ENCODE results near the gene CDYL. TPM values are rescaled to one million over a fixed set of nuclear protein-coding genes. Genes with fewer than 3 reads are reported as not detected.

The CDYL gene
- total and polyA plus RNA-seq, 4 donors: 3.3 to 25.4 (median 11.0) TPM

- Histone ChIP-seq H3K9me3 (ENCODE audit: control insufficient read depth in 4 of 4, low read length in 3 of 4) (no peaks in the 10 kb centered on the region), H3K9ac (ENCODE audit: low read depth in 1 of 2, low read length in 2 of 2) (no peak overlapping the region), H3K27me3 (ENCODE audit: control insufficient read depth in 4 of 4, insufficient read depth in 4 of 4, low read length in 3 of 4) (no peaks in the 10 kb centered on the region), H3K36me3 (ENCODE audit: control insufficient read depth in 4 of 4, insufficient read depth in 3 of 4, low read depth in 1 of 4, low read length in 3 of 4) (peaks cover 11 to 21% (median 15%) of the 10 kb centered on the region in 4 donors), H3K4me3 (ENCODE audit: low read depth in 1 of 3, low read length in 3 of 3) (no peak overlapping the region), H3K27ac (ENCODE audit: low read depth in 1 of 2, low read length in 2 of 2) (no peak overlapping the region), H3K4me1 (ENCODE audit: control insufficient read depth in 4 of 4, insufficient read depth in 4 of 4, low read length in 3 of 4) (peaks cover 0 to 9% (median 2%) of the 10 kb centered on the region in 4 donors)
- WGBS: 89% methylated on average over 2 of the region's 2 CpGs
- TF ChIP-seq CTCF (IDR thresholded peaks at IDR 0.05; ENCODE audit: low read depth, low read length, missing input control) (no peak), MAX (IDR thresholded peaks at IDR 0.05) (no peak), EGR1 (IDR thresholded peaks at IDR 0.05; ENCODE audit: low read depth in 2 of 2) (no peak), SP1 (IDR thresholded peaks at IDR 0.05) (no peak), YY1 (IDR thresholded peaks at IDR 0.05) (no peak), ATF3 (IDR thresholded peaks at IDR 0.05) (no peak), TAF1 (conservative IDR thresholded peaks at IDR 0.05) (no peak), HNF4G (IDR thresholded peaks at IDR 0.05) (no peak), RXRA (IDR thresholded peaks at IDR 0.05) (no peak), FOXA1 (IDR thresholded peaks at IDR 0.05) (no peak), GABPA (IDR thresholded peaks at IDR 0.05 in 1 of 2, conservative IDR thresholded peaks at IDR 0.05 in 1 of 2) (no peak), RAD21 (IDR thresholded peaks at IDR 0.05) (no peak), NR2F2 (IDR thresholded peaks at IDR 0.05) (no peak), ZBTB33 (IDR thresholded peaks at IDR 0.05) (no peak)
- no peak for DNase-seq (ENCODE audit: low spot score)
Observed at GRCh38 chr6:4999586-4999985, 223.4 kb downstream of the CDYL start.

GRCh38 chr6:5003604-5004372 lies 227.6 kb downstream of the CDYL start, which contains the start of gene RPP40:
RPP40 (minus strand) TSS chr6:5004037; CDS start chr6:5004002, 35 bp downstream.
- Histone ChIP-seq H3K4me3 (ENCODE audit: low read depth in 1 of 3, low read length in 3 of 3) (peak within 1 kb of the TSS; percentile 76 to 98 (median 89)), H3K9me3 (ENCODE audit: control insufficient read depth in 4 of 4, low read length in 3 of 4) (no peaks in the 10 kb centered on the region), H3K27ac (ENCODE audit: low read depth in 1 of 2, low read length in 2 of 2) (peak within 1 kb of the TSS; percentile 81 to 83), H3K9ac (ENCODE audit: low read depth in 1 of 2, low read length in 2 of 2) (peak within 1 kb of the TSS; percentile 45 to 80), H3K27me3 (ENCODE audit: control insufficient read depth in 4 of 4, insufficient read depth in 4 of 4, low read length in 3 of 4) (no peaks in the 10 kb centered on the region), H3K4me1 (ENCODE audit: control insufficient read depth in 4 of 4, insufficient read depth in 4 of 4, low read length in 3 of 4) (peaks cover 0 to 9% (median 3%) of the 10 kb centered on the region in 4 donors), H3K36me3 (ENCODE audit: control insufficient read depth in 4 of 4, insufficient read depth in 3 of 4, low read depth in 1 of 4, low read length in 3 of 4) (peaks cover 0 to 3% (median 3%) of the 10 kb centered on the region in 4 donors)
- TF ChIP-seq SP1 (IDR thresholded peaks at IDR 0.05): peak; percentile 65
- peak; percentile 9 to 37 for TF ChIP-seq HNF4A (conservative IDR thresholded peaks at IDR 0.05)
- TF ChIP-seq MAX (IDR thresholded peaks at IDR 0.05): peak; percentile 90
- TF ChIP-seq YY1 (IDR thresholded peaks at IDR 0.05): peak; percentile 85
- no peak for TF ChIP-seq FOXA1 (IDR thresholded peaks at IDR 0.05)
- TF ChIP-seq RAD21 (IDR thresholded peaks at IDR 0.05): peak; percentile 54 to 66
- TF ChIP-seq GABPA (IDR thresholded peaks at IDR 0.05 in 1 of 2, conservative IDR thresholded peaks at IDR 0.05 in 1 of 2): peak in 1 of 2 donors; percentile 26
- TF ChIP-seq JUND (IDR thresholded peaks at IDR 0.05): no peak
- peak; percentile 64 for TF ChIP-seq CTCF (IDR thresholded peaks at IDR 0.05; ENCODE audit: low read depth, low read length, missing input control)
- DNase-seq (ENCODE audit: low spot score): peak; percentile 99
- WGBS: under 1% methylated on average over 64 of the region's 64 CpGs

Data from liver (tissue), 9 donors.